ENCODE data around the gene ZAR1L.

The ZAR1L gene

GRCh38 chr13:32262619-32263018 lies 52.5 kb downstream of the ZAR1L start:
- no peaks in the 10 kb centered on the region for H3K36me3 ChIP-seq (ENCODE audit: insufficient read depth, low read length)
- no peaks in the 10 kb centered on the region for H4K20me1 ChIP-seq (ENCODE audit: insufficient read depth, low read length)
- peaks cover 8% of the 10 kb centered on the region for H3K27me3 ChIP-seq (ENCODE audit: insufficient read depth, low read length, poor library complexity)
- ATAC-seq (ENCODE audit: insufficient read depth, low read depth) (no peak), DNase-seq (no peak)
- TF ChIP-seq CTCF (IDR thresholded peaks at IDR 0.05; ENCODE audit: borderline replicate concordance, extremely low read depth, low read length, poor library complexity, severe bottlenecking) (no peak), EZH2 (IDR thresholded peaks at IDR 0.05; ENCODE audit: borderline replicate concordance, low read depth, low read length, severe bottlenecking) (no peak)
- H3K27ac ChIP-seq (ENCODE audit: low read length): no peak overlapping the region
- no peak overlapping the region for H3K4me3 ChIP-seq (ENCODE audit: low read depth in 1 of 2, low read length in 2 of 2)
- no peak overlapping the region for H3K9ac ChIP-seq (ENCODE audit: low read depth, low read length)
- H3K4me1 ChIP-seq (ENCODE audit: insufficient read depth, low read length): no peaks in the 10 kb centered on the region
- no peaks in the 10 kb centered on the region for H3K9me3 ChIP-seq (ENCODE audit: insufficient read depth, low read length, severe bottlenecking)
- no peak overlapping the region for H3K4me2 ChIP-seq (ENCODE audit: insufficient read depth, low read length)
- no peak overlapping the region for H2AFZ ChIP-seq (ENCODE audit: low read depth, low read length)
- no peaks in the 10 kb centered on the region for H3K79me2 ChIP-seq (ENCODE audit: insufficient read depth, low read length)

GRCh38 chr13:32262165-32262564 lies 53.0 kb downstream of the ZAR1L start:
- Histone ChIP-seq H3K36me3 (ENCODE audit: insufficient read depth, low read length) (no peaks in the 10 kb centered on the region), H3K79me2 (ENCODE audit: insufficient read depth, low read length) (no peaks in the 10 kb centered on the region), H3K9ac (ENCODE audit: low read depth, low read length) (no peak overlapping the region), H3K4me3 (ENCODE audit: low read depth in 1 of 2, low read length in 2 of 2) (no peak overlapping the region), H3K4me2 (ENCODE audit: insufficient read depth, low read length) (no peak overlapping the region), H3K4me1 (ENCODE audit: insufficient read depth, low read length) (no peaks in the 10 kb centered on the region), H2AFZ (ENCODE audit: low read depth, low read length) (no peak overlapping the region), H3K9me3 (ENCODE audit: insufficient read depth, low read length, severe bottlenecking) (no peaks in the 10 kb centered on the region), H3K27ac (ENCODE audit: low read length) (no peak overlapping the region), H3K27me3 (ENCODE audit: insufficient read depth, low read length, poor library complexity) (peaks cover 8% of the 10 kb centered on the region), H4K20me1 (ENCODE audit: insufficient read depth, low read length) (no peaks in the 10 kb centered on the region)
- DNase-seq (no peak), ATAC-seq (ENCODE audit: insufficient read depth, low read depth) (no peak)
- no peak for TF ChIP-seq CTCF (IDR thresholded peaks at IDR 0.05; ENCODE audit: borderline replicate concordance, extremely low read depth, low read length, poor library complexity, severe bottlenecking)
- TF ChIP-seq EZH2 (IDR thresholded peaks at IDR 0.05; ENCODE audit: borderline replicate concordance, low read depth, low read length, severe bottlenecking): no peak

GRCh38 chr13:32261567-32261966 lies 53.6 kb downstream of the ZAR1L start:
- no peak overlapping the region for H2AFZ ChIP-seq (ENCODE audit: low read depth, low read length)
- DNase-seq (no peak), ATAC-seq (ENCODE audit: insufficient read depth, low read depth) (no peak)
- H3K4me3 ChIP-seq (ENCODE audit: low read depth in 1 of 2, low read length in 2 of 2): no peak overlapping the region
- H3K4me2 ChIP-seq (ENCODE audit: insufficient read depth, low read length): no peak overlapping the region
- peaks cover 8% of the 10 kb centered on the region for H3K27me3 ChIP-seq (ENCODE audit: insufficient read depth, low read length, poor library complexity)
- TF ChIP-seq CTCF (IDR thresholded peaks at IDR 0.05; ENCODE audit: borderline replicate concordance, extremely low read depth, low read length, poor library complexity, severe bottlenecking): no peak
- no peak for TF ChIP-seq EZH2 (IDR thresholded peaks at IDR 0.05; ENCODE audit: borderline replicate concordance, low read depth, low read length, severe bottlenecking)
- H3K9me3 ChIP-seq (ENCODE audit: insufficient read depth, low read length, severe bottlenecking): no peaks in the 10 kb centered on the region
- H3K36me3 ChIP-seq (ENCODE audit: insufficient read depth, low read length): no peaks in the 10 kb centered on the region
- no peaks in the 10 kb centered on the region for H3K79me2 ChIP-seq (ENCODE audit: insufficient read depth, low read length)
- no peak overlapping the region for H3K9ac ChIP-seq (ENCODE audit: low read depth, low read length)
- H3K4me1 ChIP-seq (ENCODE audit: insufficient read depth, low read length): no peaks in the 10 kb centered on the region
- no peak overlapping the region for H3K27ac ChIP-seq (ENCODE audit: low read length)
- no peaks in the 10 kb centered on the region for H4K20me1 ChIP-seq (ENCODE audit: insufficient read depth, low read length)

GRCh38 chr13:32259116-32259515 lies 56.0 kb downstream of the ZAR1L start:
- no peaks in the 10 kb centered on the region for H3K4me1 ChIP-seq (ENCODE audit: insufficient read depth, low read length)
- no peaks in the 10 kb centered on the region for H3K79me2 ChIP-seq (ENCODE audit: insufficient read depth, low read length)
- no peaks in the 10 kb centered on the region for H4K20me1 ChIP-seq (ENCODE audit: insufficient read depth, low read length)
- H3K4me2 ChIP-seq (ENCODE audit: insufficient read depth, low read length): no peak overlapping the region
- H3K36me3 ChIP-seq (ENCODE audit: insufficient read depth, low read length): no peaks in the 10 kb centered on the region
- H3K27me3 ChIP-seq (ENCODE audit: insufficient read depth, low read length, poor library complexity): peaks cover 8% of the 10 kb centered on the region
- ATAC-seq (ENCODE audit: insufficient read depth, low read depth) (no peak), DNase-seq (no peak)
- H2AFZ ChIP-seq (ENCODE audit: low read depth, low read length): no peak overlapping the region
- no peak overlapping the region for H3K27ac ChIP-seq (ENCODE audit: low read length)
- H3K9me3 ChIP-seq (ENCODE audit: insufficient read depth, low read length, severe bottlenecking): no peaks in the 10 kb centered on the region
- no peak overlapping the region for H3K4me3 ChIP-seq (ENCODE audit: low read depth in 1 of 2, low read length in 2 of 2)
- H3K9ac ChIP-seq (ENCODE audit: low read depth, low read length): no peak overlapping the region
- TF ChIP-seq EZH2 (IDR thresholded peaks at IDR 0.05; ENCODE audit: borderline replicate concordance, low read depth, low read length, severe bottlenecking): no peak
- no peak for TF ChIP-seq CTCF (IDR thresholded peaks at IDR 0.05; ENCODE audit: borderline replicate concordance, extremely low read depth, low read length, poor library complexity, severe bottlenecking)

Data from DND-41 (cell line).